ENCODE data around the gene PFAS. TPM values are rescaled to one million over a fixed set of nuclear protein-coding genes. Genes with fewer than 3 reads are reported as not detected.
"Not testable (repeated sequence)": the region's sequence is repeated elsewhere in the genome, so short reads cannot be mapped to it uniquely, and the experiment has no call there.

Gene PFAS
- 54.1 and 62.0 TPM in 2 replicates for total RNA-seq (2014; rRNA removed; shearing (Covaris generic))
- 63.3 and 68.7 TPM in 2 replicates for polyA plus RNA-seq (2015; cell fraction: cytosol; rRNA removed)
- polyA plus RNA-seq (2015; cell fraction: nucleus; rRNA removed): 243 and 259 TPM in 2 replicates

GRCh38 chr17:8248751-8249607, at the start of gene PFAS:
Gene PFAS (plus strand): TSS chr17:8249289. CDS start chr17:8253938, 4,649 bp downstream.
- in situ Hi-C loops (cut with HindIII; ENCODE audit: low pct_unique_long_range_greater_than_20kb, low sequenced_read_pairs): no loop called here
- peak; percentile 93 for DNase-seq (ENCODE audit: low read depth, low spot score)

- in situ Hi-C loops (cut with HindIII; ENCODE audit: low pct_unique_long_range_greater_than_20kb, low sequenced_read_pairs): no loop called here
- no peak for DNase-seq (ENCODE audit: low read depth, low spot score)
Observed at GRCh38 chr17:8204761-8205555, 44.1 kb upstream of the PFAS start.

GRCh38 chr17:8206536-8206935, 42.6 kb upstream of the PFAS start:
- DNase-seq (ENCODE audit: low read depth, low spot score): no peak
- in situ Hi-C loops (cut with HindIII; ENCODE audit: low pct_unique_long_range_greater_than_20kb, low sequenced_read_pairs): no loop called here

- DNase-seq (ENCODE audit: low read depth, low spot score): peak; percentile 99
- in situ Hi-C loops (cut with HindIII; ENCODE audit: low pct_unique_long_range_greater_than_20kb, low sequenced_read_pairs): no loop called here
Observed at GRCh38 chr17:8209907-8210760, 39.0 kb upstream of the PFAS start, which contains the start of gene AURKB. Gene AURKB (minus strand): TSS chr17:8210575. CDS start chr17:8210224, 351 bp downstream.

GRCh38 chr17:8210761-8211458, 38.2 kb upstream of the PFAS start:
- in situ Hi-C loops (cut with HindIII; ENCODE audit: low pct_unique_long_range_greater_than_20kb, low sequenced_read_pairs): no loop called here
- no peak for DNase-seq (ENCODE audit: low read depth, low spot score)

GRCh38 chr17:8212312-8213180, 36.5 kb upstream of the PFAS start:
- in situ Hi-C loops (cut with HindIII; ENCODE audit: low pct_unique_long_range_greater_than_20kb, low sequenced_read_pairs): no loop called here
- DNase-seq (ENCODE audit: low read depth, low spot score): no peak

- in situ Hi-C loops (cut with HindIII; ENCODE audit: low pct_unique_long_range_greater_than_20kb, low sequenced_read_pairs): not testable (repeated sequence)
Observed at GRCh38 chr17:8214000-8214399, 35.1 kb upstream of the PFAS start.

GRCh38 chr17:8220783-8221662, 28.1 kb upstream of the PFAS start:
- in situ Hi-C loops (cut with HindIII; ENCODE audit: low pct_unique_long_range_greater_than_20kb, low sequenced_read_pairs): no loop called here

More at GRCh38 chr17:8214000-8214399, 35.1 kb upstream of the PFAS start:
- not testable (repeated sequence) for DNase-seq (ENCODE audit: low read depth, low spot score)

GRCh38 chr17:8221663-8222379, 27.3 kb upstream of the PFAS start:
- in situ Hi-C loops (cut with HindIII; ENCODE audit: low pct_unique_long_range_greater_than_20kb, low sequenced_read_pairs): no loop called here
- DNase-seq (ENCODE audit: low read depth, low spot score): peak; percentile 94

More at GRCh38 chr17:8220783-8221662, 28.1 kb upstream of the PFAS start:
- peak; percentile 95 for DNase-seq (ENCODE audit: low read depth, low spot score)

GRCh38 chr17:8222380-8222629, 26.8 kb upstream of the PFAS start:
- in situ Hi-C loops (cut with HindIII; ENCODE audit: low pct_unique_long_range_greater_than_20kb, low sequenced_read_pairs): no loop called here
- no peak for DNase-seq (ENCODE audit: low read depth, low spot score)

- peak; percentile 96 for DNase-seq (ENCODE audit: low read depth, low spot score)
- in situ Hi-C loops (cut with HindIII; ENCODE audit: low pct_unique_long_range_greater_than_20kb, low sequenced_read_pairs): no loop called here
Observed at GRCh38 chr17:8222630-8223355, 26.3 kb upstream of the PFAS start.

GRCh38 chr17:8223356-8224126, 25.5 kb upstream of the PFAS start:
- in situ Hi-C loops (cut with HindIII; ENCODE audit: low pct_unique_long_range_greater_than_20kb, low sequenced_read_pairs): no loop called here
- DNase-seq (ENCODE audit: low read depth, low spot score): peak; percentile 71

- in situ Hi-C loops (cut with HindIII; ENCODE audit: low pct_unique_long_range_greater_than_20kb, low sequenced_read_pairs): no loop called here
- no peak for DNase-seq (ENCODE audit: low read depth, low spot score)
Observed at GRCh38 chr17:8224891-8225812, 23.9 kb upstream of the PFAS start.

Data from SK-MEL-5 (cell line).